HEK293 (cell line): ENCODE data around the gene CCNG2.

Source experiments
- KLF10 ChIP-seq: fragments of 450-650 bp; IDR thresholded peaks from 2 replicates; pipeline ENCODE4 v1.5.1; 2018; ENCODE audit warnings: missing biosample characterization, mild to moderate bottlenecking, missing genetic modification characterization
- OSR2 ChIP-seq: fragments of 450-650 bp; formaldehyde crosslinking; IDR thresholded peaks from 2 replicates; pipeline ENCODE4 v1.5.1; 2016; ENCODE audit warnings: missing biosample characterization, missing genetic modification characterization
- SP2 ChIP-seq: fragments of 450-650 bp; formaldehyde crosslinking; IDR thresholded peaks from 2 replicates; pipeline ENCODE4 v1.5.1; 2016; ENCODE audit warnings: missing biosample characterization, missing genetic modification characterization
- ZBTB1 ChIP-seq: fragments of 450-650 bp; formaldehyde crosslinking; IDR thresholded peaks from 2 replicates; pipeline ENCODE4 v1.5.1; 2016; ENCODE audit warnings: missing biosample characterization, missing genetic modification characterization
- ZBTB44 ChIP-seq: fragments of 450-650 bp; IDR thresholded peaks from 2 replicates; pipeline ENCODE4 v1.5.1; 2018; ENCODE audit warnings: missing biosample characterization, mild to moderate bottlenecking, missing genetic modification characterization
- ZBTB7A ChIP-seq: fragments of 450-650 bp; formaldehyde crosslinking; IDR thresholded peaks from 2 replicates; pipeline ENCODE4 v1.5.1; 2016; ENCODE audit warnings: low read depth, missing biosample characterization, missing genetic modification characterization
- ZFP3 ChIP-seq: fragments of 450-650 bp; formaldehyde crosslinking; IDR thresholded peaks from 2 replicates; pipeline ENCODE4 v1.5.1; 2016; ENCODE audit warnings: low read depth, missing biosample characterization, missing genetic modification characterization
- ZFP37 ChIP-seq: fragments of 450-650 bp; formaldehyde crosslinking; IDR thresholded peaks from 2 replicates; pipeline ENCODE4 v1.5.1; 2016; ENCODE audit warnings: missing biosample characterization, missing genetic modification characterization
- ZNF155 ChIP-seq: fragments of 450-650 bp; formaldehyde crosslinking; IDR thresholded peaks from 2 replicates; pipeline ENCODE4 v1.5.1; 2016; ENCODE audit warnings: missing biosample characterization, missing genetic modification characterization
- ZNF202 ChIP-seq: fragments of 450-650 bp; formaldehyde crosslinking; IDR thresholded peaks from 2 replicates; pipeline ENCODE4 v1.5.1; 2016; ENCODE audit warnings: missing biosample characterization, missing genetic modification characterization, borderline replicate concordance
- ZNF248 ChIP-seq: fragments of 450-650 bp; formaldehyde crosslinking; IDR thresholded peaks from 2 replicates; pipeline ENCODE4 v1.5.1; 2017; ENCODE audit warnings: missing biosample characterization, missing genetic modification characterization
- ZNF292 ChIP-seq: fragments of 450-650 bp; formaldehyde crosslinking; IDR thresholded peaks from 2 replicates; pipeline ENCODE4 v1.5.1; 2016; ENCODE audit warnings: low read depth, missing biosample characterization, missing genetic modification characterization, borderline replicate concordance
- ZNF324 ChIP-seq: fragments of 450-650 bp; formaldehyde crosslinking; IDR thresholded peaks from 2 replicates; pipeline ENCODE4 v1.5.1; 2016; ENCODE audit warnings: missing biosample characterization, missing genetic modification characterization
- ZNF341 ChIP-seq: fragments of 450-650 bp; formaldehyde crosslinking; IDR thresholded peaks from 2 replicates; pipeline ENCODE4; 2016; ENCODE audit warnings: low read depth, missing biosample characterization, missing genetic modification characterization
- ZNF513 ChIP-seq: fragments of 450-650 bp; IDR thresholded peaks from 2 replicates; pipeline ENCODE4 v1.5.1; 2018; ENCODE audit warnings: missing biosample characterization, missing genetic modification characterization
- ZNF530 ChIP-seq: fragments of 450-650 bp; formaldehyde crosslinking; IDR thresholded peaks from 2 replicates; pipeline ENCODE4 v1.5.1; 2016; ENCODE audit warnings: low read depth, missing biosample characterization, missing genetic modification characterization
- ZNF549 ChIP-seq: fragments of 450-650 bp; IDR thresholded peaks from 2 replicates; pipeline ENCODE4 v1.5.1; 2018; ENCODE audit warnings: missing biosample characterization, missing genetic modification characterization, mild to moderate bottlenecking, inconsistent platforms, moderate library complexity
- ZNF747 ChIP-seq: fragments of 450-650 bp; formaldehyde crosslinking; IDR thresholded peaks from 2 replicates; pipeline ENCODE4 v1.5.1; 2016; ENCODE audit warnings: missing biosample characterization, missing genetic modification characterization
- ZNF843 ChIP-seq: fragments of 450-650 bp; formaldehyde crosslinking; IDR thresholded peaks from 2 replicates; pipeline ENCODE4 v1.5.1; 2016; ENCODE audit warnings: missing biosample characterization, missing genetic modification characterization
- TF ChIP-seq, protein P1 (sequence below): fragments of 450-650 bp; formaldehyde crosslinking; IDR thresholded peaks from 2 replicates; pipeline ENCODE4 v1.5.1; 2016; ENCODE audit warnings: missing biosample characterization, missing genetic modification characterization
- TF ChIP-seq, protein P2 (sequence below): fragments of 450-650 bp; formaldehyde crosslinking; IDR thresholded peaks from 2 replicates; pipeline ENCODE4 v1.5.1; 2016; ENCODE audit warnings: missing biosample characterization, missing genetic modification characterization
- TF ChIP-seq, protein P3 (sequence below): fragments of 450-650 bp; formaldehyde crosslinking; IDR thresholded peaks from 2 replicates; pipeline ENCODE4 v1.5.1; 2016; ENCODE audit warnings: missing biosample characterization, missing genetic modification characterization
- TF ChIP-seq, protein P4 (sequence below): fragments of 450-650 bp; formaldehyde crosslinking; IDR thresholded peaks from 2 replicates; pipeline ENCODE4 v1.5.1; 2016; ENCODE audit warnings: missing biosample characterization, missing genetic modification characterization
- TF ChIP-seq, protein P5 (sequence below): fragments of 450-650 bp; formaldehyde crosslinking; IDR thresholded peaks from 2 replicates; pipeline ENCODE4 v1.5.1; 2017; ENCODE audit warnings: missing biosample characterization, missing genetic modification characterization

Gene CCNG2

DNA sequence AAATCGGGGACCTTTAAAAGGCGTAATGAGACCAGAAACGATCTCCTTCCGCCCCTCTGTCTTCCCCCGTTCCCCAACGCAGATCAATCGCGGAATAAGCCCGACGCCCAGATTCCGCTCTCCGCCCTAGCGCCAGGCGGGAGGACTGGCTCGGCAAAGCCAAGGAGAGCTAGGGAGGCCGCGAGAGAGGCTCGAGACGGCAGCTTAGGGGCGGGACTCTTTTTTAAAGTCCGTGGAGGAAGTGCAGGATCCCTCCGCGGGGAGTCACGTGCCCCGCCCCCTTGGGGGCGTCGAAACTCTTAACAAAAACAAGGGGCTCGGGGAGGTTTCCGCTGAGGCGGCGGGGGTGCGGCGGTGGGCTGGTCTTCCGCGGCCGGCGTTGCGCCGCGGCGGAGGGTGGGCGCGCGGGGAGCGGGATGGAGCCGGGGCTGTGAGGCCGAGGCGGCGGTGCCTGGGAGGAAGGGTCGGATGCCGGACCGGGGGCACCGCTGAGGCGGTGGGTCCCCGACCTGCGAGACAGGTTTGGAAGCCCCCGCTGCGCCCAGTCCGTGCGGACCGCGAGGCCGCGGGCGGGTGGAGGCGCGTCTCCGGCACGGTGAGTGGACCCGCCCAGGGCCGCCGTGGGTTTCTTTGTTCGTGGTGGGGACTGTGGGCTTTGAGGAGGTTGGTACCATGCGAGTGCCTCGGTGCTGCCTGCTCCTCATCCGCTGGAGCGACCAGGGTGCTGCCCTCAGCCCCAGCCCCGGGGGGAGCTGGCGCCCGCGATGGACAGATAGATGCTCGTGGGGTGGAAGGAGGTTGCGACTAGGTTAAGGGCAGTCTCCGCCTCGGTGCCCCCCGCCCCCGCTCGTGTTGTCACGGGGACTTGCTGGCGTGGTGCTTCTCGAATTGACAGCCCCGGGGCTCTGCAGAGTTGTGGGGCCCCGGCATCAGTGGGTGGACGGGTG, at the start of gene CCNG2 (continued):
- TF ChIP-seq, protein P1, sequence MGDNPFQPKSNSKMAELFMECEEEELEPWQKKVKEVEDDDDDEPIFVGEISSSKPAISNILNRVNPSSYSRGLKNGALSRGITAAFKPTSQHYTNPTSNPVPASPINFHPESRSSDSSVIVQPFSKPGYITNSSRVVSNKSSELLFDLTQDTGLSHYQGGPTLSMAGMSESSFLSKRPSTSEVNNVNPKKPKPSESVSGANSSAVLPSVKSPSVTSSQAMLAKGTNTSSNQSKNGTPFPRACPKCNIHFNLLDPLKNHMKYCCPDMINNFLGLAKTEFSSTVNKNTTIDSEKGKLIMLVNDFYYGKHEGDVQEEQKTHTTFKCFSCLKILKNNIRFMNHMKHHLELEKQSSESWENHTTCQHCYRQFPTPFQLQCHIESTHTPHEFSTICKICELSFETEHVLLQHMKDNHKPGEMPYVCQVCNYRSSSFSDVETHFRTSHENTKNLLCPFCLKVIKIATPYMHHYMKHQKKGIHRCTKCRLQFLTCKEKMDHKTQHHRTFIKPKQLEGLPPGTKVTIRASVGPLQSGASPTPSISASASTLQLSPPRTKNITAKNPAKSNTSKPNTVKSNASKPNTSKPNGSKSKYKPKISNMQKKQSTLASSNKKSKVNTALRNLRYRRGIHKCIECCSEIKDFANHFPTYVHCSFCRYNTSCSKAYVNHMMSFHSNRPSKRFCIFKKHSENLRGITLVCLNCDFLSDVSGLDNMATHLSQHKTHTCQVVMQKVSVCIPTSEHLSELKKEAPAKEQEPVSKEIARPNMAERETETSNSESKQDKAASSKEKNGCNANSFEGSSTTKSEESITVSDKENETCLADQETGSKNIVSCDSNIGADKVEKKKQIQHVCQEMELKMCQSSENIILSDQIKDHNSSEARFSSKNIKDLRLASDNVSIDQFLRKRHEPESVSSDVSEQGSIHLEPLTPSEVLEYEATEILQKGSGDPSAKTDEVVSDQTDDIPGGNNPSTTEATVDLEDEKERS = 0 out of 2 replicates have a peak, but pooled peaks have one; percentile 74
- peak; percentile 66; the same call in 1 of the 2 replicates for TF ChIP-seq ZBTB7A
- no peak for TF ChIP-seq ZNF530 (tag by site-specific recombination)
- no peak for TF ChIP-seq ZNF292
- no peak; the same call in 1 of the 2 replicates for TF ChIP-seq ZBTB44 (tag by site-specific recombination)
- peak; percentile 98 for TF ChIP-seq KLF10 (tag by site-specific recombination)
- 0 out of 2 replicates have a peak, but pooled peaks have one; percentile 35 for TF ChIP-seq OSR2 (tag by site-specific recombination)
- TF ChIP-seq ZNF549 (tag by site-specific recombination) = no peak
- TF ChIP-seq, protein P2, sequence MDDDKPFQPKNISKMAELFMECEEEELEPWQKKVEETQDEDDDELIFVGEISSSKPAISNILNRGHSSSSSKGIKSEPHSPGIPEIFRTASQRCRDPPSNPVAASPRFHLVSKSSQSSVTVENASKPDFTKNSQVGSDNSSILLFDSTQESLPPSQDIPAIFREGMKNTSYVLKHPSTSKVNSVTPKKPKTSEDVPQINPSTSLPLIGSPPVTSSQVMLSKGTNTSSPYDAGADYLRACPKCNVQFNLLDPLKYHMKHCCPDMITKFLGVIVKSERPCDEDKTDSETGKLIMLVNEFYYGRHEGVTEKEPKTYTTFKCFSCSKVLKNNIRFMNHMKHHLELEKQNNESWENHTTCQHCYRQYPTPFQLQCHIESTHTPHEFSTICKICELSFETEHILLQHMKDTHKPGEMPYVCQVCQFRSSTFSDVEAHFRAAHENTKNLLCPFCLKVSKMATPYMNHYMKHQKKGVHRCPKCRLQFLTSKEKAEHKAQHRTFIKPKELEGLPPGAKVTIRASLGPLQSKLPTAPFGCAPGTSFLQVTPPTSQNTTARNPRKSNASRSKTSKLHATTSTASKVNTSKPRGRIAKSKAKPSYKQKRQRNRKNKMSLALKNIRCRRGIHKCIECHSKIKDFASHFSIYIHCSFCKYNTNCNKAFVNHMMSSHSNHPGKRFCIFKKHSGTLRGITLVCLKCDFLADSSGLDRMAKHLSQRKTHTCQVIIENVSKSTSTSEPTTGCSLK (tag by site-specific recombination) = no peak
- peak; percentile 78; the same call in 1 of the 2 replicates for TF ChIP-seq ZFP37 (tag by site-specific recombination)
- no peak for TF ChIP-seq ZBTB1 (tag by site-specific recombination)
- peak; percentile 82 for TF ChIP-seq ZNF843 (tag by site-specific recombination)
- TF ChIP-seq ZNF324 (tag by site-specific recombination) = peak; percentile 97
- 0 out of 2 replicates have a peak, but pooled peaks have one; percentile 36 for TF ChIP-seq ZNF513 (tag by site-specific recombination)
- peak; percentile 78 for TF ChIP-seq SP2
- no peak for TF ChIP-seq ZNF155 (tag by site-specific recombination)
- TF ChIP-seq ZNF341 = no peak
- no peak for TF ChIP-seq ZNF747
- no peak for TF ChIP-seq ZNF202 (tag by site-specific recombination)
- TF ChIP-seq, protein P3, sequence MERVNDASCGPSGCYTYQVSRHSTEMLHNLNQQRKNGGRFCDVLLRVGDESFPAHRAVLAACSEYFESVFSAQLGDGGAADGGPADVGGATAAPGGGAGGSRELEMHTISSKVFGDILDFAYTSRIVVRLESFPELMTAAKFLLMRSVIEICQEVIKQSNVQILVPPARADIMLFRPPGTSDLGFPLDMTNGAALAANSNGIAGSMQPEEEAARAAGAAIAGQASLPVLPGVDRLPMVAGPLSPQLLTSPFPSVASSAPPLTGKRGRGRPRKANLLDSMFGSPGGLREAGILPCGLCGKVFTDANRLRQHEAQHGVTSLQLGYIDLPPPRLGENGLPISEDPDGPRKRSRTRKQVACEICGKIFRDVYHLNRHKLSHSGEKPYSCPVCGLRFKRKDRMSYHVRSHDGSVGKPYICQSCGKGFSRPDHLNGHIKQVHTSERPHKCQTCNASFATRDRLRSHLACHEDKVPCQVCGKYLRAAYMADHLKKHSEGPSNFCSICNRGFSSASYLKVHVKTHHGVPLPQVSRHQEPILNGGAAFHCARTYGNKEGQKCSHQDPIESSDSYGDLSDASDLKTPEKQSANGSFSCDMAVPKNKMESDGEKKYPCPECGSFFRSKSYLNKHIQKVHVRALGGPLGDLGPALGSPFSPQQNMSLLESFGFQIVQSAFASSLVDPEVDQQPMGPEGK (tag by site-specific recombination) = peak; percentile 95
- TF ChIP-seq, protein P4, sequence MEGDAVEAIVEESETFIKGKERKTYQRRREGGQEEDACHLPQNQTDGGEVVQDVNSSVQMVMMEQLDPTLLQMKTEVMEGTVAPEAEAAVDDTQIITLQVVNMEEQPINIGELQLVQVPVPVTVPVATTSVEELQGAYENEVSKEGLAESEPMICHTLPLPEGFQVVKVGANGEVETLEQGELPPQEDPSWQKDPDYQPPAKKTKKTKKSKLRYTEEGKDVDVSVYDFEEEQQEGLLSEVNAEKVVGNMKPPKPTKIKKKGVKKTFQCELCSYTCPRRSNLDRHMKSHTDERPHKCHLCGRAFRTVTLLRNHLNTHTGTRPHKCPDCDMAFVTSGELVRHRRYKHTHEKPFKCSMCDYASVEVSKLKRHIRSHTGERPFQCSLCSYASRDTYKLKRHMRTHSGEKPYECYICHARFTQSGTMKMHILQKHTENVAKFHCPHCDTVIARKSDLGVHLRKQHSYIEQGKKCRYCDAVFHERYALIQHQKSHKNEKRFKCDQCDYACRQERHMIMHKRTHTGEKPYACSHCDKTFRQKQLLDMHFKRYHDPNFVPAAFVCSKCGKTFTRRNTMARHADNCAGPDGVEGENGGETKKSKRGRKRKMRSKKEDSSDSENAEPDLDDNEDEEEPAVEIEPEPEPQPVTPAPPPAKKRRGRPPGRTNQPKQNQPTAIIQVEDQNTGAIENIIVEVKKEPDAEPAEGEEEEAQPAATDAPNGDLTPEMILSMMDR (tag by site-specific recombination) = 0 out of 2 replicates have a peak, but pooled peaks have one; percentile 10
- TF ChIP-seq, protein P5, sequence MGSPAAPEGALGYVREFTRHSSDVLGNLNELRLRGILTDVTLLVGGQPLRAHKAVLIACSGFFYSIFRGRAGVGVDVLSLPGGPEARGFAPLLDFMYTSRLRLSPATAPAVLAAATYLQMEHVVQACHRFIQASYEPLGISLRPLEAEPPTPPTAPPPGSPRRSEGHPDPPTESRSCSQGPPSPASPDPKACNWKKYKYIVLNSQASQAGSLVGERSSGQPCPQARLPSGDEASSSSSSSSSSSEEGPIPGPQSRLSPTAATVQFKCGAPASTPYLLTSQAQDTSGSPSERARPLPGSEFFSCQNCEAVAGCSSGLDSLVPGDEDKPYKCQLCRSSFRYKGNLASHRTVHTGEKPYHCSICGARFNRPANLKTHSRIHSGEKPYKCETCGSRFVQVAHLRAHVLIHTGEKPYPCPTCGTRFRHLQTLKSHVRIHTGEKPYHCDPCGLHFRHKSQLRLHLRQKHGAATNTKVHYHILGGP (tag by site-specific recombination) = no peak
- TF ChIP-seq ZFP3 (tag by site-specific recombination) = no peak
- TF ChIP-seq ZNF248 (tag by site-specific recombination) = no peak
